ENCODE data around the gene HEY2. TPM values are rescaled to one million over a fixed set of nuclear protein-coding genes. Genes with fewer than 3 reads are reported as not detected.
"Not testable (repeated sequence)": the region's sequence is repeated elsewhere in the genome, so short reads cannot be mapped to it uniquely, and the experiment has no call there.

The HEY2 gene
- total and polyA plus RNA-seq, 2 donors (not counting 1 experiment from before 2014, with no cell fraction given): 0.12 TPM; not detected in 1

DNA sequence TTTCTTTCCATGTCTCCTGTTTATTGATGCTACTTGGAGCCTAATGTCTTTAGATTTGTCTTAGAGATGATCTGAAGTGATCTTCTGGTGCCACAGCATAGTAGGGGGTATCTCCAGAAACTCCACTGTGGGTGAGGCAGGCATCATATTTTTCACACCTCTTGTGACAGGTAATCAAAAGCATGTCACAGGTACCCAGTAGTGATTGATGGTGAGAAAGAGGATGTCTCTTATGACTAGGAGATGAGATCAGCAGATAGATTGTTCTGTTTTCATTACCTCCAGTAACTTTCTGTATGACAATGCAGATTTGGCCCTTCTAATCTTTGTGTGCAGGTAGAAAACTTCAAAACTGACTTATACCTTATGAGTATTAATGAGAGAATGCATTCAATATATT lies 54.8 kb downstream of the HEY2 start:
- H3K4me2 ChIP-seq (replicated peaks; ENCODE audit: low read depth, low read length, poor library complexity, severe bottlenecking): no peak overlapping the region
- peaks cover 58% of the 10 kb centered on the region for H3K79me2 ChIP-seq (ENCODE audit: control insufficient read depth, insufficient read depth, low read length)
- ChIA-PET POLR2A (no interaction called here), CTCF (interaction anchor here (1.2 kb wide), 2 partner anchors 54 to 102 kb away, joined by 3 to 5 read pairs; no protein-coding TSS in a partner anchor)
- Mint-ChIP-seq H3K4me1 (peaks cover 57% of the 10 kb centered on the region), H3K9me3 (ENCODE audit: insufficient read depth) (no peaks in the 10 kb centered on the region), H3K27ac (no peak overlapping the region), H3K27me3 (no peaks in the 10 kb centered on the region), H3K4me3 (no peak overlapping the region)
- ATAC-seq (ENCODE audit: low read depth) (no peak), DNase-seq (no peak)
- H3K4me1 ChIP-seq (ENCODE audit: control insufficient read depth in 2 of 2, insufficient read depth in 2 of 2, low read length in 2 of 2): peaks cover 9 to 50% of the 10 kb centered on the region in 2 donors
- intact Hi-C loops (cut with micrococcal nuclease): no loop called here
- no peaks in the 10 kb centered on the region for H3K27me3 ChIP-seq (replicated peaks in 1 of 4; ENCODE audit: control extremely low read depth in 1 of 4, control insufficient read depth in 3 of 4, insufficient read depth in 4 of 4, low read length in 3 of 4)
- no peaks in the 10 kb centered on the region for H3K9me3 ChIP-seq (ENCODE audit: control extremely low read depth in 1 of 3, control insufficient read depth in 2 of 3, insufficient read depth in 1 of 3, low read length in 2 of 3)
- H3K36me3 ChIP-seq (replicated peaks in 1 of 2; ENCODE audit: control extremely low read depth in 1 of 2, control insufficient read depth in 1 of 2, extremely low read depth in 1 of 2, insufficient read depth in 2 of 2, low read length in 1 of 2): no peaks in the 10 kb centered on the region
- TF ChIP-seq, protein P1, sequence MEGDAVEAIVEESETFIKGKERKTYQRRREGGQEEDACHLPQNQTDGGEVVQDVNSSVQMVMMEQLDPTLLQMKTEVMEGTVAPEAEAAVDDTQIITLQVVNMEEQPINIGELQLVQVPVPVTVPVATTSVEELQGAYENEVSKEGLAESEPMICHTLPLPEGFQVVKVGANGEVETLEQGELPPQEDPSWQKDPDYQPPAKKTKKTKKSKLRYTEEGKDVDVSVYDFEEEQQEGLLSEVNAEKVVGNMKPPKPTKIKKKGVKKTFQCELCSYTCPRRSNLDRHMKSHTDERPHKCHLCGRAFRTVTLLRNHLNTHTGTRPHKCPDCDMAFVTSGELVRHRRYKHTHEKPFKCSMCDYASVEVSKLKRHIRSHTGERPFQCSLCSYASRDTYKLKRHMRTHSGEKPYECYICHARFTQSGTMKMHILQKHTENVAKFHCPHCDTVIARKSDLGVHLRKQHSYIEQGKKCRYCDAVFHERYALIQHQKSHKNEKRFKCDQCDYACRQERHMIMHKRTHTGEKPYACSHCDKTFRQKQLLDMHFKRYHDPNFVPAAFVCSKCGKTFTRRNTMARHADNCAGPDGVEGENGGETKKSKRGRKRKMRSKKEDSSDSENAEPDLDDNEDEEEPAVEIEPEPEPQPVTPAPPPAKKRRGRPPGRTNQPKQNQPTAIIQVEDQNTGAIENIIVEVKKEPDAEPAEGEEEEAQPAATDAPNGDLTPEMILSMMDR (IDR thresholded peaks at IDR 0.05): no peak
- TF ChIP-seq EZH2 (IDR thresholded peaks at IDR 0.05; ENCODE audit: borderline replicate concordance, insufficient read depth, low read depth, low read length, poor library complexity, severe bottlenecking): no peak
- no peak overlapping the region for H3K4me3 ChIP-seq (ENCODE audit: control extremely low read depth in 1 of 5, extremely low read depth in 1 of 5, insufficient read depth in 1 of 5, low read depth in 2 of 5, low read length in 4 of 5)
- H4K20me1 ChIP-seq (ENCODE audit: control insufficient read depth, insufficient read depth, low read length, poor library complexity, severe bottlenecking): peaks cover 3% of the 10 kb centered on the region
- no peak overlapping the region for H3K9ac ChIP-seq (ENCODE audit: low read length)
- no peak overlapping the region for H3K27ac ChIP-seq (ENCODE audit: low read length in 2 of 2)
- H2AFZ ChIP-seq (ENCODE audit: insufficient read depth, low read depth, low read length, poor library complexity, severe bottlenecking): no peak overlapping the region

DNA sequence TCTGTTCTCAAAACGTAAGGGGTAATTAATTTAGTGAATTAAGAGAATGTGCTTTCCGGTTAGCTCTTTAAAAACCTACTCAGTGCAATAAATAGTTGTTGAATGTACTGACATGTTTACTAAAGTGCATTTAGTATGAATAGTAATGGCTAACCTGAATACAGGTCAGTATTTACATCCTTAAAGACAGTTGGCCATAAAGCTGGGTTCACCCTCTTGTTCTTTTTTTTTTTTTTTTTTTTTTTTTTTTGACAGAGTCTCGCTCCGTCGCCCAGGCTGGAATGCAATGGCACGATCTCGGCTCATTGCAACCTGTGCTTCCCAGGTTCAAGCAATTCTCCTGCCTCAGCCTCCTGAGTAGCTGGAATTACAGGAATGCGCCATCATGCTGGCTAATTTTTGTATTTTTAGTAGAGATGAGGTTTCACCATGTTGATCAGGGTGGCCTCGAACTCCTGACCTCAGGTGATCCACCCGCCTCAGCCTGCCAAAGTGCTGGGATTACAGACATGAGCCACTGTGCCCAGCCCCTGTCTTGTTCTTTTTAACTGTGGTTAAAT lies 55.5 kb downstream of the HEY2 start:
- H3K4me1 Mint-ChIP-seq: peaks cover 58% of the 10 kb centered on the region
- H3K27me3 Mint-ChIP-seq; POLR2A ChIA-PET; H3K9ac ChIP-seq (ENCODE audit: low read length); H3K27ac ChIP-seq (ENCODE audit: low read length in 2 of 2); intact Hi-C loops (cut with micrococcal nuclease); ATAC-seq (ENCODE audit: low read depth); H3K27ac Mint-ChIP-seq; H3K9me3 Mint-ChIP-seq (ENCODE audit: insufficient read depth); H4K20me1 ChIP-seq (ENCODE audit: control insufficient read depth, insufficient read depth, low read length, poor library complexity, severe bottlenecking); H3K4me2 ChIP-seq (replicated peaks; ENCODE audit: low read depth, low read length, poor library complexity, severe bottlenecking); DNase-seq; H3K27me3 ChIP-seq (replicated peaks in 1 of 4; ENCODE audit: control extremely low read depth in 1 of 4, control insufficient read depth in 3 of 4, insufficient read depth in 4 of 4, low read length in 3 of 4); H3K9me3 ChIP-seq (ENCODE audit: control extremely low read depth in 1 of 3, control insufficient read depth in 2 of 3, insufficient read depth in 1 of 3, low read length in 2 of 3); H3K36me3 ChIP-seq (replicated peaks in 1 of 2; ENCODE audit: control extremely low read depth in 1 of 2, control insufficient read depth in 1 of 2, extremely low read depth in 1 of 2, insufficient read depth in 2 of 2, low read length in 1 of 2); H3K4me3 ChIP-seq (ENCODE audit: control extremely low read depth in 1 of 5, extremely low read depth in 1 of 5, insufficient read depth in 1 of 5, low read depth in 2 of 5, low read length in 4 of 5); H3K4me3 Mint-ChIP-seq; H2AFZ ChIP-seq (ENCODE audit: insufficient read depth, low read depth, low read length, poor library complexity, severe bottlenecking): not testable (repeated sequence)
- H3K4me1 ChIP-seq (ENCODE audit: control insufficient read depth in 2 of 2, insufficient read depth in 2 of 2, low read length in 2 of 2): peaks cover 6 to 51% of the 10 kb centered on the region in 2 donors
- WGBS (ENCODE audit: insufficient coverage): 99% methylated on average over 9 of the region's 10 CpGs
- H3K79me2 ChIP-seq (ENCODE audit: control insufficient read depth, insufficient read depth, low read length): peaks cover 62% of the 10 kb centered on the region
- CTCF ChIA-PET: interaction anchor here (1.2 to 1.3 kb wide), 3 partner anchors 11 to 102 kb away, joined by 3 to 5 read pairs (median 3); no protein-coding TSS in a partner anchor
